MCF 10A (cell line): Measurements from ENCODE around the gene ALDH5A1. TPM values are rescaled to one million over a fixed set of nuclear protein-coding genes. Genes with fewer than 3 reads are reported as not detected.

Source experiments
- BruUV-seq: library from RNA; stranded (reverse); fragments of 400-500 nt; replicated peaks from 2 replicates; lab custom pipeline; 2021; lab: Mats Ljungman, UMichigan
- CTCF ChIA-PET: fragments of 300-600 bp; sonication (Branson Sonifier 250); formaldehyde crosslinking; extraction: SDS; loops from one replicate; lab custom pipeline; 2021; ENCODE audit warnings: antibody characterized with exemption, inconsistent platforms; lab: Yijun Ruan, JAX
- POLR2A ChIA-PET: fragments of 300-600, 350-650 bp; sonication (Branson Sonifier 250); formaldehyde crosslinking; extraction: SDS; loops from one replicate; lab custom pipeline; 2020; ENCODE audit warnings: antibody characterized with exemption, inconsistent platforms; lab: Yijun Ruan, JAX
- DNase-seq: peaks from one replicate; pipeline ENCODE4 v3.0.0-alpha.2; 2018; ENCODE audit not compliant: unreplicated experiment
- H3K27ac Mint-ChIP-seq: one replicate; pipeline ENCODE4 v1.8.0; 2022; ENCODE audit warnings: mild to moderate bottlenecking, low read depth, mixed read lengths; ENCODE audit not compliant: unreplicated experiment
- H3K27me3 Mint-ChIP-seq: one replicate; pipeline ENCODE4 v1.8.0; 2022; ENCODE audit warnings: mixed read lengths; ENCODE audit not compliant: insufficient read depth, unreplicated experiment
- H3K36me3 Mint-ChIP-seq: one replicate; pipeline ENCODE4 v1.8.0; 2022; ENCODE audit warnings: mild to moderate bottlenecking, moderate library complexity, mixed read lengths; ENCODE audit not compliant: insufficient read depth, unreplicated experiment
- H3K4me1 Mint-ChIP-seq: one replicate; pipeline ENCODE4 v1.8.0; 2022; ENCODE audit warnings: mixed read lengths; ENCODE audit not compliant: insufficient read depth, unreplicated experiment
- H3K4me3 Mint-ChIP-seq: one replicate; pipeline ENCODE4 v1.8.0; 2022; ENCODE audit warnings: mild to moderate bottlenecking, moderate library complexity, mixed read lengths; ENCODE audit not compliant: unreplicated experiment
- H3K9me3 Mint-ChIP-seq: one replicate; pipeline ENCODE4 v1.8.0; 2022; ENCODE audit warnings: mixed read lengths; ENCODE audit not compliant: unreplicated experiment
- intact Hi-C: fragments of 100-400 bp; cut with micrococcal nuclease; formaldehyde crosslinking; loops from 2 replicates; pipeline ENCODE4 v1.14.1; 2022
- total RNA-seq: library from RNA; stranded (reverse); gene quantifications from 2 replicates; pipeline ENCODE4 v1.2.3, GENCODE V29; 2022
- TF ChIP-seq, protein P1 (sequence below): fragments of 200-600 bp; IDR thresholded peaks from one replicate; pipeline ENCODE4 v1.8.0; 2022; ENCODE audit warnings: antibody characterized with exemption, mild to moderate bottlenecking; ENCODE audit not compliant: unreplicated experiment

The ALDH5A1 gene
- total RNA-seq, 1 experiment from 2014 or later, result 1.7 TPM

DNA sequence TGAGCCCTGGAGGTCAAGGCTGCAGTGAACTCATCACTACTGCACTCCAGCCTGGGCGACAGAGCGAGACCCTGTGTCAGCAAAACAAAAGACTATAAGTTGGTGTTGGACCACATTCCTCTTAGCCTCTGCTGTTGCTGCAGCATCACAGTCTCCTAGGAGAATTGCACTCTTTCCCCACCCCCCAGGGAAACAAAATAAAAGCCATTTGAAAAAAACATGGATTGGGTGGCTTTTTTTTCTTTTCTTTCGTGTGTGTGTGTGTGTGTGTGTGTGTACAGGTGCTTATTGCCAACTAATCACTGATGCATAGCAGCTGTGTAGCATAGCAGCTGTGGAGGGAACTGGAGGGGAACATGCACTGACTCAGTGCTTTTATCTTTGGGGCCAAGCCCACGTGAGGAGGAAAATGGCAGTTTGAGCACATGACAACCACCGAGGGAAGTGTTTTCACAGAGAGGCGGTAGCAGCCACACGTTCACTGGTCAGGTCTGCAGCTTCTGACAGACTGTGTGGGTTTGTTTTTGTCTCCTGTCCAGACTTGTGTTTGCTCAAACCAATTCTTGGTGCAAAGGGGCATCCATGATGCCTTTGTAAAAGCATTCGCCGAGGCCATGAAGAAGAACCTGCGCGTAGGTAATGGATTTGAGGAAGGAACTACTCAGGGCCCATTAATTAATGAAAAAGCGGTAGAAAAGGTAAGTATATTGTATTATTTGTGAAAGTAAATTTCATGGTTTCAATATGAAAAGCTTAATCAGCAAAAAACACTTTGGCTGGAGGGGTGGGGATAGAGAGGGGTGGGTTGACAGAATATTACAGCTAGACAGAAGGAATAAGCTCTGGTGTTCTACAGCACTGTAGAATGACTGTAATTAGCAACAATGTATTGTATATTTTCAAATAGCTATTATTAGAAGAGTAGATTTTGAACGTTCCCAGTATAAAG, 27.7 kb downstream of the ALDH5A1 start:
- no peak overlapping the region for H3K27ac Mint-ChIP-seq
- no peak overlapping the region for H3K4me3 Mint-ChIP-seq
- H3K9me3 Mint-ChIP-seq, result no peaks in the 10 kb centered on the region
- H3K27me3 Mint-ChIP-seq, result no peaks in the 10 kb centered on the region
- ChIA-PET POLR2A (interaction anchor here (1.7 kb wide), 1 partner anchor 28 kb away, joined by 4 read pairs; the partner anchor contains the start of gene ALDH5A1), CTCF (interaction anchor here (0.7 to 2.6 kb wide), 9 partner anchors 8 to 92 kb away, joined by 3 to 18 read pairs (median 4); partner anchors contain the start of gene ALDH5A1)
- intact Hi-C loops, result loop anchor here (5.0 to 10.0 kb wide), 2 partner anchors 495 to 552 kb away; no protein-coding TSS in a partner anchor
- peaks cover 9% of the 10 kb centered on the region for H3K4me1 Mint-ChIP-seq
- no peak for DNase-seq
- no peaks in the 10 kb centered on the region for H3K36me3 Mint-ChIP-seq
- TF ChIP-seq, protein P1, sequence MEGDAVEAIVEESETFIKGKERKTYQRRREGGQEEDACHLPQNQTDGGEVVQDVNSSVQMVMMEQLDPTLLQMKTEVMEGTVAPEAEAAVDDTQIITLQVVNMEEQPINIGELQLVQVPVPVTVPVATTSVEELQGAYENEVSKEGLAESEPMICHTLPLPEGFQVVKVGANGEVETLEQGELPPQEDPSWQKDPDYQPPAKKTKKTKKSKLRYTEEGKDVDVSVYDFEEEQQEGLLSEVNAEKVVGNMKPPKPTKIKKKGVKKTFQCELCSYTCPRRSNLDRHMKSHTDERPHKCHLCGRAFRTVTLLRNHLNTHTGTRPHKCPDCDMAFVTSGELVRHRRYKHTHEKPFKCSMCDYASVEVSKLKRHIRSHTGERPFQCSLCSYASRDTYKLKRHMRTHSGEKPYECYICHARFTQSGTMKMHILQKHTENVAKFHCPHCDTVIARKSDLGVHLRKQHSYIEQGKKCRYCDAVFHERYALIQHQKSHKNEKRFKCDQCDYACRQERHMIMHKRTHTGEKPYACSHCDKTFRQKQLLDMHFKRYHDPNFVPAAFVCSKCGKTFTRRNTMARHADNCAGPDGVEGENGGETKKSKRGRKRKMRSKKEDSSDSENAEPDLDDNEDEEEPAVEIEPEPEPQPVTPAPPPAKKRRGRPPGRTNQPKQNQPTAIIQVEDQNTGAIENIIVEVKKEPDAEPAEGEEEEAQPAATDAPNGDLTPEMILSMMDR, result no peak
- no TSS peak for BruUV-seq

DNA sequence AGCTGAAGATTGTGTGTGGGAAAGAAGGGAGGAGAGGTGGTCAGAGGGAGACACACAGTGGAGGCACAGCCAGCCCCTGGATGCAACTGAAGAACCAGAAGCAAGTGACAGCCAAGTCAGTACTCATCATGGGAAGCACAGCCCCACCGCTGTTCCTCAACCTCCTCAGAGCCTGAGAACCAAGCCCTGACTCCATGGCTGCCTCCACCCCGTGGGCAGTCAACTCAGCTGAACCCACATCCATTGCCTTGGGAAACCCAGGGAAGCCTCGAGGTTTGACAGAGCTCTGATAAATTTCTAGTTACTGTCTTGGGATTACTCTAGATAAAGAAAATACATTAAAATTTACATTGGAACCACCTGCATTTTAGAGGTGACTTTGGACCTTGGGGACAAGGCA, 29.6 kb downstream of the ALDH5A1 start:
- ChIA-PET POLR2A (interaction anchor here (0.6 kb wide), 1 partner anchor 126 kb away, joined by 3 read pairs; no protein-coding TSS in a partner anchor), CTCF (interaction anchor here (0.5 to 2.3 kb wide), 8 partner anchors 10 to 241 kb away, joined by 3 to 14 read pairs (median 3); no protein-coding TSS in a partner anchor)
- BruUV-seq, result no TSS peak
- no peak overlapping the region for H3K27ac Mint-ChIP-seq
- DNase-seq, result no peak
- TF ChIP-seq, protein P1, result no peak
- intact Hi-C loops, result loop anchor here (1.0 to 10.0 kb wide), 5 partner anchors 57 to 550 kb away; no protein-coding TSS in a partner anchor
- H3K9me3 Mint-ChIP-seq, result no peaks in the 10 kb centered on the region
- no peak overlapping the region for H3K4me3 Mint-ChIP-seq
- no peaks in the 10 kb centered on the region for H3K27me3 Mint-ChIP-seq
- H3K4me1 Mint-ChIP-seq, result peaks cover 9% of the 10 kb centered on the region
- no peaks in the 10 kb centered on the region for H3K36me3 Mint-ChIP-seq

DNA sequence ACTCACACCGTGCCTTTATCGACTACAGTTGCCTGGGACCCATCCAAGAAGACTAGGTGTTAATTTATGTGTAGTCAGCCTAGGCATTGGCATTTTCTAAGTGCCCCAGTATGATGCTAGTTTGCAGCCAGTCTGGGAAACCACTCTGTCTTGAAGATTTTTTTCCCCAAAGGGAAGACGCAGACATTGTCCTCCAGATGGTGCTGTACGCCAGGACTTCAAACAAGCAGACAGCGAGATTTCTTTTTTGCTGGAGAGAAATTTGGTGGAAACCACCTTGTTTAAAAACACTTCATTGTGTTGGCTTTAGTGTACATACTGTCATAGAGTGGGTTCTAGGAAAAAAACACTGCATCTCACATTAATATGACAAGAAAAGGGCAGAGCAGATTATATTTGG, 30.0 kb downstream of the ALDH5A1 start:
- no peaks in the 10 kb centered on the region for H3K27me3 Mint-ChIP-seq
- no peaks in the 10 kb centered on the region for H3K9me3 Mint-ChIP-seq
- intact Hi-C loops, result loop anchor here (1.0 to 10.0 kb wide), 5 partner anchors 56 to 550 kb away; no protein-coding TSS in a partner anchor
- H3K4me1 Mint-ChIP-seq, result peaks cover 10% of the 10 kb centered on the region
- DNase-seq, result peak; percentile 64
- no peak overlapping the region for H3K4me3 Mint-ChIP-seq
- TF ChIP-seq, protein P1, result peak; percentile 47
- no peak overlapping the region for H3K27ac Mint-ChIP-seq
- CTCF ChIA-PET, result interaction anchor here (0.5 to 2.3 kb wide), 8 partner anchors 11 to 240 kb away, joined by 3 to 14 read pairs (median 4); no protein-coding TSS in a partner anchor
- POLR2A ChIA-PET, result no interaction called here
- H3K36me3 Mint-ChIP-seq, result no peaks in the 10 kb centered on the region
- BruUV-seq, result no TSS peak

DNA sequence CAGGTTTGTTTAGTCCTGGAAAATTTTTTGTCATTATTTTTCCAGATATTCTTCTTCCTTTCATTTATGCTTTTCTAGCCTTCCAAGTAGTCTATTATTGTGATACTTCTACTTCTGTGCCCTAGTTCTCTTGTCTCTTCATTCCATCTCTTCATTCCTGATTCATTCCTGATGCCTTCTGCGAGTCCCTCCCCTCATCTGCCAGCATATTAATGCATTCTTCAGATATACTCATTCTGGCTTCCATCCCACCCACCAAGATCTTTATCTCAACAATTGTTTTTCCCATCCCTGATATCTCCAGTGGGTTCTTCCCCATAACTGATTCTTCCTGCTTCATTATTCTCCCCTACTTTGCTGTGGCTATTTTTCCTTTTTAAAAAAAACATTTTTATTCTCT, 35.2 kb downstream of the ALDH5A1 start:
- intact Hi-C loops, result loop anchor here (10.0 kb wide), 1 partner anchor 545 kb away; no protein-coding TSS in a partner anchor
- Mint-ChIP-seq H3K4me1 (peaks cover 7% of the 10 kb centered on the region), H3K9me3 (no peaks in the 10 kb centered on the region), H3K27ac (no peak overlapping the region), H3K27me3 (no peaks in the 10 kb centered on the region), H3K36me3 (no peaks in the 10 kb centered on the region), H3K4me3 (no peak overlapping the region)
- no peak for DNase-seq
- ChIA-PET CTCF (interaction anchor here (0.7 kb wide), 1 partner anchor 195 kb away, joined by 4 read pairs; no protein-coding TSS in a partner anchor), POLR2A (interaction anchor here (0.6 kb wide), 1 partner anchor 304 kb away, joined by 3 read pairs; no protein-coding TSS in a partner anchor)
- TF ChIP-seq, protein P1, result no peak
- no TSS peak for BruUV-seq
